ACC112 (cell line): ENCODE measurements around the gene PLOD1.
A peak's percentile ranks its signal among the peaks of the same experiment; 100 is the strongest.
"Not testable (repeated sequence)": the region's sequence is repeated elsewhere in the genome, so short reads cannot be mapped to it uniquely, and the experiment has no call there.

Source experiments
- H2AFZ ChIP-seq: fragments of 200-600 bp; sonication (generic); one replicate; pipeline ENCODE4 v1.6.0; 2017; ENCODE audit warnings: antibody characterized with exemption, low read length; ENCODE audit not compliant: unreplicated experiment
- H3K27ac ChIP-seq: fragments of 200-600 bp; sonication (generic); 2 replicates; pipeline ENCODE4 v1.5.1; 2014; ENCODE audit warnings: low read depth, mild to moderate bottlenecking, antibody characterized with exemption, low read length, moderate library complexity
- H3K27me3 ChIP-seq: fragments of 200-600 bp; sonication (generic); 2 replicates; pipeline ENCODE4 v1.6.1; 2014; ENCODE audit warnings: mild to moderate bottlenecking, antibody characterized with exemption, low read length, moderate library complexity, mixed read lengths; ENCODE audit not compliant: insufficient read depth
- H3K36me3 ChIP-seq: fragments of 200-600 bp; sonication (generic); 2 replicates; pipeline ENCODE4 v1.6.1; 2016; ENCODE audit warnings: mild to moderate bottlenecking, antibody characterized with exemption, low read length, moderate library complexity, mixed read lengths; ENCODE audit not compliant: insufficient read depth
- H3K4me1 ChIP-seq: fragments of 200-600 bp; sonication (generic); one replicate; pipeline ENCODE4 v1.6.1; 2016; ENCODE audit warnings: low read length, mixed read lengths; ENCODE audit not compliant: insufficient read depth, unreplicated experiment, control insufficient read depth
- H3K4me3 ChIP-seq: fragments of 200-600 bp; sonication (generic); 2 replicates; pipeline ENCODE4 v1.5.1; 2014; ENCODE audit warnings: mild to moderate bottlenecking, low read depth, low read length
- H3K79me2 ChIP-seq: fragments of 200-600 bp; sonication (generic); one replicate; pipeline ENCODE4 v1.6.0; 2016; ENCODE audit warnings: low read length; ENCODE audit not compliant: control insufficient read depth, unreplicated experiment, insufficient read depth

PLOD1 gene

GRCh38 chr1:12005488-12006166 lies 71.1 kb downstream of the PLOD1 start:
- Histone ChIP-seq H3K27ac (no peak overlapping the region), H3K4me3 (no peak overlapping the region), H3K36me3 (peaks cover 21% of the 10 kb centered on the region; the same call in 1 of the 2 replicates), H3K27me3 (no peaks in the 10 kb centered on the region), H3K4me1 (no peaks in the 10 kb centered on the region), H3K79me2 (no peaks in the 10 kb centered on the region), H2AFZ (no peak overlapping the region)

DNA sequence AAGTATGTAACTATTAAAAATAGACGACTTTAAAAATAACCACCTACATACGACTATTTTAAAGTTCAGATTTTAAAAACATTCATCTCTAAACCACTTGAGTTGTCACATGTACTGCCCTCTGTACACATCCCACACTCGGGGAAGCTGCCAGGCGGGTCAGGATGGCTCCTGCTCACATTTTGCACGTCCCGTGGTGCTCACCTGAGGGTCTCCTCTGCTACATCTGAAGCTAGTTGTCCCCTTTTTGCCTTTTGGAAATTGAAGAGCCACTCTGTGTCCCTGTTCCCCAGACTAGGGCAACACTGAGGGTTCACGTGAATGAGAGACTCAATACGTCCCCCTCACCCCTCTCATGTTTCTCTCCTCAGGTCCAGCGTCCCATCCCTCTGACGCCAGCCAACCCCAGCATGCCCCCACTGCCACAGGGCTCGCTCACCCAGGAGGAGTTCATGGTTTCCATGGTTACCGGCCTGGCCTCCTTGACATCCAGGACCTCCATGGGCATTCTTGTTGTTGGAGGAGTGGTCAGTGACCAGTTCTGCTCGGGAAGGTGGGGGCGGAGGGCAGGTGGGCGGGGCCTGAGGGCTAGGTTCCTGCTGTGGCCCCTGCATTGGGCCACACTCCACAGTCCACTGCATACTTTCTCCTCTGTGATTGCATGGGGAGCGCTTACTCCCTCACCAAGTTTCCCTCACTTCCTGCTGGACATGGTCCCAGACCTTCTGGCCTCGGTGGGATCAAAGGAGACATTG lies 71.8 kb downstream of the PLOD1 start:
- H3K79me2 ChIP-seq, result no peaks in the 10 kb centered on the region
- no peak overlapping the region for H3K27ac ChIP-seq
- H2AFZ ChIP-seq, result no peak overlapping the region
- no peaks in the 10 kb centered on the region for H3K4me1 ChIP-seq
- no peaks in the 10 kb centered on the region for H3K27me3 ChIP-seq
- H3K36me3 ChIP-seq, result peaks cover 19% of the 10 kb centered on the region; the same call in 1 of the 2 replicates
- no peak overlapping the region for H3K4me3 ChIP-seq

DNA sequence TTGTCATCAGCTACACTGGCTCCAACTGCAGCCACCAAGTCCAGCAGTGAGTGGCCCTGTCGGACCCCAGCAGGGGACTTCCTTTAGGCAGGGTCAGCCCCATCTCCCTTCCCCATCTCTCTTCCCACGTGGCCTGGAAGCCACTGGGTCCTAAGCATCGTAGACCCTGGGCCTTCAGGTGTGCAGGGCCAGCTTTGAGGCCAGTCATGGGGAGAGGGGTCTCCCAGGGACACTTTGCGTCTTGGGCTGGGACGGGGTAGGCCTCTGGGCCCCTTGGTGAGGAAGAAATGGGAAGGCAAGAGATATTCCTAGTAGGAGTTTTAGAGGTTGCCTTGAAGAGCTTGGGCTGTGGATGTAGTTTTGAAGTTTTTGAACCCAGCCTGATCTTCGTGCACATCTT lies 72.7 kb downstream of the PLOD1 start:
- Histone ChIP-seq H3K4me1 (no peaks in the 10 kb centered on the region), H3K36me3 (peaks cover 18% of the 10 kb centered on the region; the same call in 1 of the 2 replicates), H2AFZ (no peak overlapping the region), H3K27me3 (no peaks in the 10 kb centered on the region), H3K4me3 (no peak overlapping the region), H3K27ac (no peak overlapping the region), H3K79me2 (no peaks in the 10 kb centered on the region)

GRCh38 chr1:12008355-12008754 lies 73.8 kb downstream of the PLOD1 start:
- not testable (repeated sequence) for H3K79me2 ChIP-seq, H3K4me1 ChIP-seq, H3K27ac ChIP-seq, H3K4me3 ChIP-seq, H3K27me3 ChIP-seq, H2AFZ ChIP-seq, H3K36me3 ChIP-seq

GRCh38 chr1:12009318-12009947 lies 74.9 kb downstream of the PLOD1 start:
- Histone ChIP-seq H3K36me3 (peaks cover 11% of the 10 kb centered on the region; the same call in 1 of the 2 replicates), H3K27ac (no peak overlapping the region), H3K79me2 (no peaks in the 10 kb centered on the region), H2AFZ (no peak overlapping the region), H3K4me1 (peaks cover 11% of the 10 kb centered on the region), H3K4me3 (no peak overlapping the region), H3K27me3 (no peaks in the 10 kb centered on the region)

DNA sequence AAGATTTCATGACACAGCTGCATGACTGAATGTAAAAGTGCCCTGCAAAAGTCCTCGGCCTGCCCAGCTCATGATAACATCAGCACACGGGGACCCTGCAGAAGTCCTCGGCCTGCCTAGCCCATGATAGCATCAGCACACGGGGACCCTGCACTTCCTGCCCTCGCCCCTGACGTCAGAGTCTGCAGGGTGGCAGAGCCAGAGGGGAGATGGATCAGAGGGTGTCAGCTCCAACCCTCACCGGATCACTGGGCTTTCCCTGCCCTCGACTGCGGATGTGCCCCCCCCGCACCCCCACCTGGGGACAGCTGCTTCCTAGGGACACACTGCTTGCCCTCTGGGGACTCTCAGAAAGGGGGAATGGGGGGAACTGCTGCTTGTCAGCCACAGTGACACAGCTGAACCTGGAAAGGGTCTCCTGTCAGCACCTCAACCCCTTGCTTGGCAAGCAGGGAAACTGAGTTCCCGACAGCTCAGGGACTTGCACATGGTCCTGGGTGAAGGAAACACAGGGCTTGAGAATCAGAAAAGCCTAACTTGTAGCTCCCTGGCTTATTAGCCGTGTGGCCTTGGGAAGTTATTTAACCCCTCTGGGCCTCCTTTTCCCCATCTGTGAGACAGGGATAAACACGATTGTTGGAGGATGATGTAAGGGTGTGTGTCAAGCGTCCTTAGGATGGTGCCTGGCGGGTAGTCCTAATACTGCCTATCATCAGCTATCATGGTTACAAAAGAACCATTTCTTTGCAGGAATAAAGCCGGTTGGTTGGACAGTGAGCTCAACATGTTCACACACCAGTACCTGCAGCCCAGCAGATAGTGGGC lies 76.4 kb downstream of the PLOD1 start:
- Histone ChIP-seq H3K4me1 (peaks cover 18% of the 10 kb centered on the region), H3K27me3 (no peaks in the 10 kb centered on the region), H3K79me2 (no peaks in the 10 kb centered on the region), H3K36me3 (peaks cover 7% of the 10 kb centered on the region; the same call in 1 of the 2 replicates), H2AFZ (no peak overlapping the region), H3K4me3 (no peak overlapping the region), H3K27ac (no peak overlapping the region)

DNA sequence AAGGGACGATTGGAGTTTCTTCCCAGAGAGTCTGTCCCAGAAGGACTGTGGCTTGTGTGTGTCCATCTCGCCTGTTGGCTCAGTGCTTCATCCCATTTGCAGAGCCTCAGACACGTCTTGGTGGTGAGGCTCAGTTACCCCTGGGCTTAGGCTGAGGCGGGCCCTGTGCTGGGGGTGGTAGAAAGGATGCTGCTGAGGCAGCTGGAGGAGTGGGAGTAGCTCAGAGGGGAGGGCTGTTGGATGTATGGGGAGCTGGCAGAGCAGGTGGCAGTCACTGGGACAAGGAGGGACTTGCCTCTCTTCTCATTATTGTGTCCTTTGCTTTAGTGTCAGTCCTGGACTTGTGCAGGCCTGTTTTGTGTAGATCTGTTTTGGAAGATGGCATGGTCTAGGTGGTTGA lies 77.5 kb downstream of the PLOD1 start:
- Histone ChIP-seq H3K79me2 (no peaks in the 10 kb centered on the region), H3K36me3 (peaks cover 3% of the 10 kb centered on the region; the same call in 1 of the 2 replicates)

GRCh38 chr1:12012560-12013316 lies 78.2 kb downstream of the PLOD1 start:
- H2AFZ ChIP-seq, result no peak overlapping the region
- no peak overlapping the region for H3K4me3 ChIP-seq
- peaks cover 18% of the 10 kb centered on the region for H3K4me1 ChIP-seq
- peaks cover 3% of the 10 kb centered on the region; the same call in 1 of the 2 replicates for H3K36me3 ChIP-seq
- no peaks in the 10 kb centered on the region for H3K27me3 ChIP-seq
- no peaks in the 10 kb centered on the region for H3K79me2 ChIP-seq
- peak overlapping the region; percentile 57 for H3K27ac ChIP-seq

More for the DNA sequence above, 77.5 kb downstream of the PLOD1 start:
- no peak overlapping the region for H3K27ac ChIP-seq
- H3K4me3 ChIP-seq, result no peak overlapping the region
- no peak overlapping the region for H2AFZ ChIP-seq
- no peaks in the 10 kb centered on the region for H3K27me3 ChIP-seq
- peaks cover 18% of the 10 kb centered on the region for H3K4me1 ChIP-seq

DNA sequence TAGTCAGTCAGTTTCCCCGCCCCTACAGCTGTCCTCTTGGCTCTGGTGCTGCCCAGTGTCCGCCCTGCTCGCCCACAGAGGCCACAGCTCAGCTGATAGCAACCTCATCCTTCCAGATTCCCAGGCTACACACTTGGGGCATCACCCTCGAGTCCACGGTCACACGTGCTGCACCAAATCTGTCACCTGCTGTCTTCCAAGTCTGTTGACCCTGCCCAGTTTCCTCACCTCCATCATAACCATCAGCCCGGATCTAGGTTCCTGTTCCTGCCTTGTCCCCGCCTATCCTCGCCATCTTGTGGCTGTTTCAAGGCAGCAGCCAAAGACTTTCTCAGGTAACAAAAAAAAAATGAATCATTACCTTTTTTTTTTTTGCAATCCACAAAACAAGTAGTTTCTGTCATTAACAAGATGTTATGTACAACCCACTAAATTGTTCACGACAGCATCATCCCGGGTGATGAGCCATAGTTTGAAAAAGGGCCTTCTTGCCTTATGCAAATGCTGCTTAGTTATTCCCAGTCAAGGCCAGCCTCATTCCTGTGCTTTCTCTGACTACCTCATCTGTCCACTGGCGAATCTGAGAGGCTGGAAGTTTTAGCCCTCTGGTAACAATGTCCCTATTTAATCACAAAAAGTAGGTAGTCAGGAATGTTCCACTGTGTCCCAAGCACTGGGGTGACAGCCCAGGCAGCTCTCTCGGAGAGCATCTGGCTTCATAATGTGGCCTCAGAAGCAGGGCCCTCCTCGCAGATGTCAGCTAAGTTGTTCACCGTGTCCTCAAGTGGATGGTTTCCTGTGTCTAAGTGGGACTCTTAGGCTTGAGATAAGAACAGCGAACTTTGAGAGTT lies 79.8 kb downstream of the PLOD1 start:
- H3K27ac ChIP-seq, result peak overlapping the region; percentile 57; the same call in 1 of the 2 replicates
- H3K27me3 ChIP-seq, result no peaks in the 10 kb centered on the region
- H3K4me1 ChIP-seq, result peaks cover 18% of the 10 kb centered on the region
- H3K36me3 ChIP-seq, result peaks cover 3% of the 10 kb centered on the region; the same call in 1 of the 2 replicates
- H3K4me3 ChIP-seq, result no peak overlapping the region
- H2AFZ ChIP-seq, result no peak overlapping the region
- no peaks in the 10 kb centered on the region for H3K79me2 ChIP-seq
